Duodenal mucosa (tissue), 2 donors: Measurements from ENCODE around the gene PHOSPHO1.
A peak's percentile ranks its signal among the peaks of the same experiment; 100 is the strongest.

Source experiments
- H3K27ac ChIP-seq: one replicate; pipeline ENCODE4 v1.7.0; 2013; ENCODE audit warnings: low read depth, low read length
- H3K27me3 ChIP-seq, 2 donors: one replicate each; pipeline ENCODE4 v1.7.0; 2013; ENCODE audit warnings: low read length in 2 of 2, control low read depth in 1 of 2; ENCODE audit not compliant: insufficient read depth in 2 of 2, control insufficient read depth in 1 of 2
- H3K36me3 ChIP-seq, 2 donors: one replicate each; pipeline ENCODE4 v1.7.0; 2013; ENCODE audit warnings: low read length in 2 of 2, control low read depth in 1 of 2; ENCODE audit not compliant: insufficient read depth in 2 of 2, control insufficient read depth in 1 of 2
- H3K4me1 ChIP-seq, 2 donors: one replicate each; pipeline ENCODE4 v1.7.0; 2013; ENCODE audit warnings: low read length in 2 of 2, control low read depth in 1 of 2; ENCODE audit not compliant: insufficient read depth in 2 of 2, control insufficient read depth in 1 of 2
- H3K4me3 ChIP-seq, 2 donors: one replicate each; pipeline ENCODE4 v1.7.0; 2013; ENCODE audit warnings: low read length in 2 of 2, low read depth in 1 of 2
- H3K9ac ChIP-seq, 2 donors: one replicate each; pipeline ENCODE4 v1.7.0; 2013; ENCODE audit warnings: low read length in 2 of 2, low read depth in 1 of 2
- H3K9me3 ChIP-seq, 2 donors: one replicate each; pipeline ENCODE4 v1.7.0; 2013; ENCODE audit warnings: low read length in 2 of 2, control low read depth in 1 of 2; ENCODE audit not compliant: control insufficient read depth in 1 of 2

Gene PHOSPHO1

GRCh38 chr17:49209061-49209571, 21.5 kb downstream of the PHOSPHO1 start:
- Histone ChIP-seq H3K4me3 (peak overlapping the region; percentile 13 to 62), H3K9ac (no peak overlapping the region)

GRCh38 chr17:49204516-49204915, 26.1 kb downstream of the PHOSPHO1 start:
- H3K4me3 ChIP-seq = no peak overlapping the region
- no peaks in the 10 kb centered on the region for H3K9me3 ChIP-seq
- H3K9ac ChIP-seq = no peak overlapping the region
- H3K4me1 ChIP-seq = peaks cover 6 to 8% of the 10 kb centered on the region in 2 donors
- no peak overlapping the region for H3K27ac ChIP-seq
- peaks cover 4 to 5% of the 10 kb centered on the region in 2 donors for H3K27me3 ChIP-seq
- no peaks in the 10 kb centered on the region for H3K36me3 ChIP-seq

More at GRCh38 chr17:49209061-49209571, 21.5 kb downstream of the PHOSPHO1 start:
- no peaks in the 10 kb centered on the region for H3K36me3 ChIP-seq
- H3K27me3 ChIP-seq = peaks cover 4 to 5% of the 10 kb centered on the region in 2 donors
- H3K9me3 ChIP-seq = no peaks in the 10 kb centered on the region
- H3K4me1 ChIP-seq = peaks cover 16 to 19% of the 10 kb centered on the region in 2 donors
- no peak overlapping the region for H3K27ac ChIP-seq

- H3K9ac ChIP-seq = no peak overlapping the region
Observed at GRCh38 chr17:49203796-49204195, 26.8 kb downstream of the PHOSPHO1 start.

GRCh38 chr17:49201481-49201927, 29.1 kb downstream of the PHOSPHO1 start:
- Histone ChIP-seq H3K27ac (no peak overlapping the region), H3K4me3 (no peak overlapping the region), H3K9ac (no peak overlapping the region), H3K36me3 (no peaks in the 10 kb centered on the region), H3K9me3 (no peaks in the 10 kb centered on the region), H3K4me1 (no peaks in the 10 kb centered on the region), H3K27me3 (no peaks in the 10 kb centered on the region)

More at GRCh38 chr17:49203796-49204195, 26.8 kb downstream of the PHOSPHO1 start:
- Histone ChIP-seq H3K4me1 (peaks cover 0 to under 1% of the 10 kb centered on the region in 2 donors), H3K9me3 (no peaks in the 10 kb centered on the region), H3K27me3 (peaks cover 0 to under 1% of the 10 kb centered on the region in 2 donors), H3K36me3 (no peaks in the 10 kb centered on the region), H3K4me3 (no peak overlapping the region), H3K27ac (no peak overlapping the region)

GRCh38 chr17:49200423-49201083, 30.0 kb downstream of the PHOSPHO1 start:
- no peaks in the 10 kb centered on the region for H3K36me3 ChIP-seq
- no peaks in the 10 kb centered on the region for H3K9me3 ChIP-seq
- no peak overlapping the region for H3K9ac ChIP-seq
- H3K4me3 ChIP-seq = no peak overlapping the region
- no peaks in the 10 kb centered on the region for H3K27me3 ChIP-seq
- no peak overlapping the region for H3K27ac ChIP-seq
- no peaks in the 10 kb centered on the region for H3K4me1 ChIP-seq

- Histone ChIP-seq H3K9me3 (no peaks in the 10 kb centered on the region), H3K4me1 (peaks cover 4% of the 10 kb centered on the region in 2 donors), H3K4me3 (no peak overlapping the region), H3K27ac (no peak overlapping the region), H3K36me3 (no peaks in the 10 kb centered on the region), H3K9ac (no peak overlapping the region), H3K27me3 (no peaks in the 10 kb centered on the region)
Observed at GRCh38 chr17:49198211-49198610, 32.4 kb downstream of the PHOSPHO1 start.

GRCh38 chr17:49197346-49197998, 33.1 kb downstream of the PHOSPHO1 start:
- peaks cover 4% of the 10 kb centered on the region in 2 donors for H3K4me1 ChIP-seq
- no peak overlapping the region for H3K4me3 ChIP-seq
- H3K27me3 ChIP-seq = no peaks in the 10 kb centered on the region
- no peak overlapping the region for H3K27ac ChIP-seq
- H3K9me3 ChIP-seq = no peaks in the 10 kb centered on the region
- H3K36me3 ChIP-seq = no peaks in the 10 kb centered on the region
- no peak overlapping the region for H3K9ac ChIP-seq

- H3K27me3 ChIP-seq = no peaks in the 10 kb centered on the region
- no peak overlapping the region for H3K4me3 ChIP-seq
- no peak overlapping the region for H3K27ac ChIP-seq
- H3K36me3 ChIP-seq = no peaks in the 10 kb centered on the region
- no peaks in the 10 kb centered on the region for H3K9me3 ChIP-seq
- H3K9ac ChIP-seq = no peak overlapping the region
- H3K4me1 ChIP-seq = peaks cover 4% of the 10 kb centered on the region in 2 donors
Observed at GRCh38 chr17:49196520-49196919, 34.1 kb downstream of the PHOSPHO1 start.

- peaks cover 4 to 8% of the 10 kb centered on the region in 2 donors for H3K4me1 ChIP-seq
- no peaks in the 10 kb centered on the region for H3K36me3 ChIP-seq
- no peaks in the 10 kb centered on the region for H3K27me3 ChIP-seq
- H3K27ac ChIP-seq = no peak overlapping the region
- H3K9me3 ChIP-seq = no peaks in the 10 kb centered on the region
- no peak overlapping the region for H3K4me3 ChIP-seq
- no peak overlapping the region for H3K9ac ChIP-seq
Observed at GRCh38 chr17:49195751-49196150, 34.8 kb downstream of the PHOSPHO1 start.

- no peaks in the 10 kb centered on the region for H3K9me3 ChIP-seq
- peak overlapping the region in 1 of 2 donors; percentile 18 for H3K9ac ChIP-seq
- peak overlapping the region in 1 of 2 donors; percentile 75 for H3K4me3 ChIP-seq
- no peak overlapping the region for H3K27ac ChIP-seq
- no peaks in the 10 kb centered on the region for H3K27me3 ChIP-seq
- H3K36me3 ChIP-seq = no peaks in the 10 kb centered on the region
- peaks cover 4 to 9% of the 10 kb centered on the region in 2 donors for H3K4me1 ChIP-seq
Observed at GRCh38 chr17:49194297-49194607, 36.3 kb downstream of the PHOSPHO1 start.
